ENCODE measurements around the gene RPSA. TPM values are rescaled to one million over a fixed set of nuclear protein-coding genes. Genes with fewer than 3 reads are reported as not detected.

Gene RPSA
- total RNA-seq (2022; extraction: Qiagen RNA extraction; ENCODE audit: low read depth): 2,482 to 2,852 TPM (median 2,649 TPM) in 5 replicates

DNA sequence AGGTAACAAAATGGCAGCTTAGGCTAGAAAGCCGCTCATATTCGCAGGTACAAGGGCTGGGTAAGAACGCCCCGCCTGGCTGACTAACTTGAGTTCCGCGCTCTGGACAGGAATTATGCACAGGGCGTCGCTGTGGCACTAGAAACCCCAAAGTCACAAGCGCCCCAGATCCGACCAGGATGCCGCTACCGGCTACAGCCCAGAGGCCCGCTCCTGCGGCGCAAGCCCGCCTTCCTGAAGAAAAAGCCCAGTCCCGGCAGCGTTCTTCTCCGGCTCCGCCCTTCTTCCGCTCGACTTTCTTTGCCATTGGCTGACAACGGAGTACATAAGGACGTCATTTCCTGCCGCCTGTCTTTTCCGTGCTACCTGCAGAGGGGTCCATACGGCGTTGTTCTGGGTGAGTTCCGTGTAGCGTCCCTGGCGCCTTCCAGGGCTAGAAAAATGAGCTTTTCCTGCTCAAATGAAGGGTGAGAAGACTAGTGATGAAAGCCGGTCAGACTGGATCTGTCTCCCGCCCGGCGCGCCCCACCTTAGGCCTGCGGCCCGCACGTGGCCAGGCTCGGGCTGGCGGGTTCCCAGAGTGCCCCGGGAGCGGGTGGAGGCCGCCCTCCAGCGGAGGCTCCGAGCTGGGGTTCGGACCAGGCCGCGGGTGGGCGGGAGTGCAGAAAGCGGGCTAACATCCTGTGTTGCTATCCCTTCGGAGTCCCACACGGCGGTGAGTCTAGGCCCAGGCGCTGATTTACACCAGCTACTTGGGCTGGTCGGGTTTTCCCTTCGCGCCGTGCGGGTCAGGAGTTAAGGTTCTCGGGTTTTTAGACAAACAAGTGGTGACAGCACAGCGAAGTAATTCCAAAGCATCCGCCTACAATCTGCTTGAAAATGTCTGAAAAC, at the start of gene RPSA:
TSS of gene RPSA (plus strand) at position 353 of the 891 bp plus-strand sequence. CDS start 934 bp downstream, outside the sequence.

GRCh38 chr3:39383045-39383880, 23.3 kb upstream of the RPSA start, which contains the start of gene SLC25A38:
Gene SLC25A38, plus strand, starts transcription at chr3:39383370. Its CDS starts 355 bp downstream, at chr3:39383725.

Other genes starting within 250 kb of the RPSA start
- 0.03 to 0.10 TPM (median 0.05 TPM) in 4 of 5 replicates, not detected in the other for gene XIRP1, start 214.1 kb upstream of the RPSA start, total RNA-seq (2022; extraction: Qiagen RNA extraction; ENCODE audit: low read depth)
- not detected in 5 replicates for gene CX3CR1, start 126.7 kb upstream of the RPSA start, total RNA-seq (2022; extraction: Qiagen RNA extraction; ENCODE audit: low read depth)
- not detected in 5 replicates for gene CCR8, start 77.0 kb upstream of the RPSA start, total RNA-seq (2022; extraction: Qiagen RNA extraction; ENCODE audit: low read depth)
- gene SLC25A38, start 23.4 kb upstream of the RPSA start, total RNA-seq (2022; extraction: Qiagen RNA extraction; ENCODE audit: low read depth): 38.5 to 48.7 TPM (median 41.5 TPM) in 5 replicates
- gene MOBP, start 61.0 kb downstream of the RPSA start, total RNA-seq (2022; extraction: Qiagen RNA extraction; ENCODE audit: low read depth): 0.05 to 0.20 TPM in 2 of 5 replicates, not detected in the others